Mesothelial cell of epicardium (in vitro differentiated cells): ENCODE results near the gene ZNF17. TPM values are rescaled to one million over a fixed set of nuclear protein-coding genes. Genes with fewer than 3 reads are reported as not detected.

Experiments used
- DNase-seq, 2 experiments: peaks; one replicate each; pipeline ENCODE4 v3.0.0; 2021; ENCODE audit warnings: low spot score in 2 of 2; ENCODE audit not compliant: unreplicated experiment in 2 of 2
- H3K27ac Mint-ChIP-seq: 2 replicates; pipeline ENCODE4 v1.8.0; 2021; ENCODE audit warnings: mixed read lengths
- H3K27me3 Mint-ChIP-seq: 2 replicates; pipeline ENCODE4 v1.8.0; 2021; ENCODE audit warnings: low read depth, mixed read lengths
- H3K36me3 Mint-ChIP-seq: 2 replicates; pipeline ENCODE4 v1.8.0; 2021; ENCODE audit warnings: mixed read lengths
- H3K4me1 Mint-ChIP-seq: 2 replicates; pipeline ENCODE4 v1.8.0; 2021; ENCODE audit warnings: mixed read lengths
- H3K4me3 Mint-ChIP-seq: 2 replicates; pipeline ENCODE4 v1.8.0; 2021; ENCODE audit warnings: mild to moderate bottlenecking, moderate library complexity, mixed read lengths
- H3K9me3 Mint-ChIP-seq: 2 replicates; pipeline ENCODE4 v1.8.0; 2021; ENCODE audit warnings: mixed read lengths
- total RNA-seq: library from RNA; stranded (reverse); gene quantifications from 3 replicates; pipeline ENCODE4 v1.2.1, GENCODE V29; 2021
- TF ChIP-seq, protein P1 (sequence below): fragments of 200-600 bp; sonication (generic); IDR thresholded peaks from one replicate; pipeline ENCODE4 v1.5.0; 2021; ENCODE audit warnings: antibody characterized with exemption; ENCODE audit not compliant: unreplicated experiment

ZNF17 gene
- total RNA-seq, 1 donor from 2014 or later: 17.4 TPM

DNA sequence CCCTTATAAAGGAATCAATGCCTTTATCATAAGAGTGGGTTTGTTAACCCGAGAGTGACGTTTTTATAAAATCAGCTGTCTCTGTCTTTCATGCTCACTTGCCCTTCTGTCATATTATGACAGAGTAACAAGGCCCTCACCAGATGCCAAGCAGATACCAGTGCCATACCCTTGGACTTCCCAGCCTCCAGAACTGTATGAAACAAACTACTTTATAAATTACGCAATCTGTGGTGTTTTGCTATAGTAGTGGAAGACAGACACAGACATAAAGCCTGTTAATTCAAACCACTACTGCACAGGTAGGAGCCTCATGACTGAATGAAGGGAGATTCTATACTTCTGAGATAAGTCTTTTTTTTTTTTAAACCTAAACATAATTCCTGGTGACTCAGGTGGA lies 41.3 kb downstream of the ZNF17 start:
- no peak overlapping the region for H3K27ac Mint-ChIP-seq
- TF ChIP-seq, protein P1, sequence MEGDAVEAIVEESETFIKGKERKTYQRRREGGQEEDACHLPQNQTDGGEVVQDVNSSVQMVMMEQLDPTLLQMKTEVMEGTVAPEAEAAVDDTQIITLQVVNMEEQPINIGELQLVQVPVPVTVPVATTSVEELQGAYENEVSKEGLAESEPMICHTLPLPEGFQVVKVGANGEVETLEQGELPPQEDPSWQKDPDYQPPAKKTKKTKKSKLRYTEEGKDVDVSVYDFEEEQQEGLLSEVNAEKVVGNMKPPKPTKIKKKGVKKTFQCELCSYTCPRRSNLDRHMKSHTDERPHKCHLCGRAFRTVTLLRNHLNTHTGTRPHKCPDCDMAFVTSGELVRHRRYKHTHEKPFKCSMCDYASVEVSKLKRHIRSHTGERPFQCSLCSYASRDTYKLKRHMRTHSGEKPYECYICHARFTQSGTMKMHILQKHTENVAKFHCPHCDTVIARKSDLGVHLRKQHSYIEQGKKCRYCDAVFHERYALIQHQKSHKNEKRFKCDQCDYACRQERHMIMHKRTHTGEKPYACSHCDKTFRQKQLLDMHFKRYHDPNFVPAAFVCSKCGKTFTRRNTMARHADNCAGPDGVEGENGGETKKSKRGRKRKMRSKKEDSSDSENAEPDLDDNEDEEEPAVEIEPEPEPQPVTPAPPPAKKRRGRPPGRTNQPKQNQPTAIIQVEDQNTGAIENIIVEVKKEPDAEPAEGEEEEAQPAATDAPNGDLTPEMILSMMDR: no peak
- no peaks in the 10 kb centered on the region for H3K27me3 Mint-ChIP-seq
- H3K4me3 Mint-ChIP-seq: no peak overlapping the region
- peaks cover 52% of the 10 kb centered on the region for H3K36me3 Mint-ChIP-seq
- peaks cover 54% of the 10 kb centered on the region for H3K9me3 Mint-ChIP-seq
- no peaks in the 10 kb centered on the region for H3K4me1 Mint-ChIP-seq
- no peak for DNase-seq

DNA sequence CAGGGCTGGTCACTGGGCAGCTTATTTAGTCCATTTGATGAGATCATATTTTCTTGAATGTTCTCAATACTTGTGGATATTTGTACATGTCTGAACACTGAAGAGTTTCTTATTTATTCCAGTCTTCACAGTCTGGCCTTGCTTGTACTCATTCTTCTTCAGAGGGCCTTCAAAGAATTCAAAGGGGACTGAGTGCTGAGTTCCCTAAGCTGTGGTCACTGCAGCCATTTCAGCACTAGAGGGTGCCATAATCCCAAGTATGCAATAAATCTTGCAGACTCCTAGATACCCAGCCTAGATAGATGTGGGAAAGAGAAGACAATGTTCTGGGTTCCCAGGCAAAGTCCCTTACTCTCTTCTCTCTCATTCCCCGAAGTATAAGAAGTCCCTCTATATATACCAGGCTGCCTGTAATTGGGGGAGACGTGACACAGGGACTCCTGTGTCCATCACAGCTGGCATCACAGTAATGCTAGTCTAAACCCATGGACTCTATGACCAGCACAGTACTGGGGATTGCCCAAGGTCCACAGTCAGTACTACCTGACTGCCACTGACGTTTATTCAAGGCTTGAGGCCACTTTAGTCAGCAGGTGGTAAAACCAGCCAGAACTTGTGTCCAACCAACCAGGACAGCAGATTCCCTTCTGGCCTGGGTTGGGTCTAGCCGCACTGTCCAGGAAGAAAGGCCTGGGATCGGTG lies 54.9 kb downstream of the ZNF17 start:
- Mint-ChIP-seq H3K4me1 (no peaks in the 10 kb centered on the region), H3K9me3 (peaks cover 71% of the 10 kb centered on the region), H3K27me3 (no peaks in the 10 kb centered on the region), H3K4me3 (no peak overlapping the region), H3K27ac (no peak overlapping the region), H3K36me3 (peaks cover 64% of the 10 kb centered on the region)
- DNase-seq: no peak
- TF ChIP-seq, protein P1: no peak

DNA sequence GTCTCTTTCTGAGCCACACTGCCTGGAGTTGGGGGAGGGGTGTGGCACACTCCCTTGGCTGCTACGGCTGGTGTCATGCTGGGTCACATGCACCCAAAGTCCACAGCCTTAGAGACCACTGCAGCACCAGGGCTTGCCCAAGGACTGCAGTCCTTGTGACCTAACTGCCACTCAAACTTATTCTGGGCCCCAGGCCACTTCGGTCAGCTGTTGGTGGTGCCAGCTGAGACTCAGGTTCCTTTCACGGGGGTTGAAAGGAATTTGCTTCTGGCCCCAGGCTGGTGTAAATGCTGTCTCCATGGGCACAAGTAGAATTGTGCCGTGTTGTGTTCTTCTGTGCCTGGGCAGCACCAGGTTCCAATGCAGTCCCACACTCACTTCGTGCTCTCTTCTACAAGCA lies 55.5 kb downstream of the ZNF17 start:
- H3K27me3 Mint-ChIP-seq: no peaks in the 10 kb centered on the region
- H3K4me1 Mint-ChIP-seq: no peaks in the 10 kb centered on the region
- no peak overlapping the region for H3K4me3 Mint-ChIP-seq
- H3K27ac Mint-ChIP-seq: no peak overlapping the region
- peaks cover 66% of the 10 kb centered on the region for H3K36me3 Mint-ChIP-seq
- TF ChIP-seq, protein P1: no peak
- no peak for DNase-seq
- H3K9me3 Mint-ChIP-seq: peaks cover 71% of the 10 kb centered on the region

Other genes starting within 250 kb of the ZNF17 start
- gene DUXA, start 243.7 kb upstream of the ZNF17 start, total RNA-seq: not detected in 3 replicates
- 39.6 to 43.0 TPM (median 41.1 TPM) in 3 replicates for gene ZNF264, start 219.7 kb upstream of the ZNF17 start, total RNA-seq
- 1.1 to 1.4 TPM (median 1.3 TPM) in 3 replicates for gene AURKC, start 180.1 kb upstream of the ZNF17 start, total RNA-seq
- gene ZNF805, start 170.5 kb upstream of the ZNF17 start, total RNA-seq: 20.8 to 23.3 TPM (median 21.1 TPM) in 3 replicates
- gene ZNF460, start 130.7 kb upstream of the ZNF17 start, total RNA-seq: 72.7 to 80.0 TPM (median 76.2 TPM) in 3 replicates
- gene ZNF543, start 90.7 kb upstream of the ZNF17 start, total RNA-seq: 11.7 to 12.1 TPM (median 12.0 TPM) in 3 replicates
- 12.2 to 13.6 TPM (median 13.2 TPM) in 3 replicates for gene ZNF304, start 59.9 kb upstream of the ZNF17 start, total RNA-seq
- 10.3 to 12.4 TPM (median 12.2 TPM) in 3 replicates for gene TRAPPC2B, start 47.6 kb upstream of the ZNF17 start, total RNA-seq
- 3.9 to 6.8 TPM (median 4.7 TPM) in 3 replicates for gene ZNF547, start 47.6 kb upstream of the ZNF17 start, total RNA-seq
- 39.1 to 41.1 TPM (median 40.5 TPM) in 3 replicates for gene ZNF548, start 21.3 kb upstream of the ZNF17 start, total RNA-seq
- 20.1 to 23.7 TPM (median 21.9 TPM) in 3 replicates for gene ZNF749, start 24.2 kb downstream of the ZNF17 start, total RNA-seq
- 1.2 to 1.7 TPM (median 1.6 TPM) in 3 replicates for gene VN1R1, start 46.0 kb downstream of the ZNF17 start, total RNA-seq
- gene ZNF772, start 66.4 kb downstream of the ZNF17 start, total RNA-seq: 13.8 to 15.5 TPM (median 14.0 TPM) in 3 replicates
- 20.0 to 22.3 TPM (median 22.3 TPM) in 3 replicates for gene ZNF419, start 76.6 kb downstream of the ZNF17 start, total RNA-seq
- 9.3 to 9.7 TPM (median 9.4 TPM) in 3 replicates for gene ZNF773, start 88.8 kb downstream of the ZNF17 start, total RNA-seq
- gene ZNF549, start 116.2 kb downstream of the ZNF17 start, total RNA-seq: 11.1 to 11.5 TPM (median 11.3 TPM) in 3 replicates
- 10.3 to 13.3 TPM (median 11.3 TPM) in 3 replicates for gene ZNF550, start 148.7 kb downstream of the ZNF17 start, total RNA-seq
- gene ZNF416, start 167.8 kb downstream of the ZNF17 start, total RNA-seq: 9.4 to 10.0 TPM (median 9.5 TPM) in 3 replicates
- 15.4 to 17.1 TPM (median 16.7 TPM) in 3 replicates for gene ZIK1, start 173.0 kb downstream of the ZNF17 start, total RNA-seq
- gene ZNF530, start 188.7 kb downstream of the ZNF17 start, total RNA-seq: 4.8 to 6.1 TPM (median 6.0 TPM) in 3 replicates
- gene ZNF134, start 203.1 kb downstream of the ZNF17 start, total RNA-seq: 33.5 to 40.5 TPM (median 40.4 TPM) in 3 replicates
- 25.3 to 28.7 TPM (median 25.4 TPM) in 3 replicates for gene ZNF211, start 222.0 kb downstream of the ZNF17 start, total RNA-seq